Left ventricle myocardium inferior (tissue), 1 donor: Measurements from ENCODE around the gene GHRHR. TPM values are rescaled to one million over a fixed set of nuclear protein-coding genes. Genes with fewer than 3 reads are reported as not detected.

Experiments
- DNase-seq: peaks from one replicate; pipeline ENCODE4 v3.0.0-alpha.2; 2020
- H3K27ac ChIP-seq: fragments of 200-600 bp; replicated peaks from 2 replicates; pipeline ENCODE4 v1.8.0; 2021
- H3K27me3 ChIP-seq: fragments of 200-600 bp; 2 replicates; pipeline ENCODE4 v1.8.0; 2021; ENCODE audit warnings: low read depth
- H3K36me3 ChIP-seq: fragments of 200-600 bp; 2 replicates; pipeline ENCODE4 v1.8.0; 2021
- H3K4me1 ChIP-seq: fragments of 200-600 bp; 2 replicates; pipeline ENCODE4 v1.8.0; 2021
- H3K4me3 ChIP-seq: fragments of 200-600 bp; 2 replicates; pipeline ENCODE4 v1.8.0; 2021; ENCODE audit warnings: mild to moderate bottlenecking, moderate library complexity
- H3K9me3 ChIP-seq: fragments of 200-600 bp; replicated peaks from 2 replicates; pipeline ENCODE4 v1.8.0; 2021
- intact Hi-C: fragments of 100-400 bp; cut with micrococcal nuclease; formaldehyde crosslinking; loops from one replicate; pipeline ENCODE4 v1.11.0; 2022
- total RNA-seq: library from RNA; stranded (reverse); fragmentation: NEBNext Ultra II Directional; extraction: Animal tissue kit (Norgen Biotek cat#: 25700); gene quantifications from one replicate; pipeline ENCODE4 v1.2.1, GENCODE V29; 2021
- TF ChIP-seq, protein P1 (sequence below): fragments of 200-600 bp; IDR thresholded peaks from 2 replicates; pipeline ENCODE4 v1.8.0; 2021; ENCODE audit warnings: antibody characterized with exemption, mild to moderate bottlenecking, borderline replicate concordance
- donor health status: DM: no; HTN: yes; CAD: no; lungs with severe emphysema.

The GHRHR gene
- total RNA-seq, 1 donor from 2014 or later = not detected

DNA sequence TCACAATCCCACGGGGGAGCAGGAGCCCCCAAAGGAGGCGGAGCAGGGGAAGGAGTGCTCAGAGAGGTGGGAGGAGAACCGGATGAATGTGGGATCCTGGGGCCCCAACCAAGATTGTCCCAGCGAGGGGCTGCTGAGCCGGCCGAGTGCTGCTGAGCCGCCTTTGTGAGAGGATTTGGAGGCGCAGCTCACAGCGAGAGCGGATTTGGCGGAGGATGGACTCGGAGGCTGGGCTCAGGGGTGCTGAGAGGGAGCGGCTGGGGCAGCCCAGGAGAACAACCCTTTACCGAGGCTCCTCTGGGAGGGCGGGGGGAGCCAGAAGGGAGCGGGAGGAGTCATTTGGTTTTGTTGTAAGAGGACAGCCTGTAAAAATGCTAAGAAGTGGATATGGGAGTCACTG is 23.0 kb downstream of the GHRHR start:
- Histone ChIP-seq H3K27ac (no peak overlapping the region), H3K4me3 (no peak overlapping the region), H3K36me3 (no peaks in the 10 kb centered on the region), H3K27me3 (peaks cover 63% of the 10 kb centered on the region), H3K9me3 (no peaks in the 10 kb centered on the region), H3K4me1 (peaks cover 24% of the 10 kb centered on the region)
- TF ChIP-seq, protein P1, sequence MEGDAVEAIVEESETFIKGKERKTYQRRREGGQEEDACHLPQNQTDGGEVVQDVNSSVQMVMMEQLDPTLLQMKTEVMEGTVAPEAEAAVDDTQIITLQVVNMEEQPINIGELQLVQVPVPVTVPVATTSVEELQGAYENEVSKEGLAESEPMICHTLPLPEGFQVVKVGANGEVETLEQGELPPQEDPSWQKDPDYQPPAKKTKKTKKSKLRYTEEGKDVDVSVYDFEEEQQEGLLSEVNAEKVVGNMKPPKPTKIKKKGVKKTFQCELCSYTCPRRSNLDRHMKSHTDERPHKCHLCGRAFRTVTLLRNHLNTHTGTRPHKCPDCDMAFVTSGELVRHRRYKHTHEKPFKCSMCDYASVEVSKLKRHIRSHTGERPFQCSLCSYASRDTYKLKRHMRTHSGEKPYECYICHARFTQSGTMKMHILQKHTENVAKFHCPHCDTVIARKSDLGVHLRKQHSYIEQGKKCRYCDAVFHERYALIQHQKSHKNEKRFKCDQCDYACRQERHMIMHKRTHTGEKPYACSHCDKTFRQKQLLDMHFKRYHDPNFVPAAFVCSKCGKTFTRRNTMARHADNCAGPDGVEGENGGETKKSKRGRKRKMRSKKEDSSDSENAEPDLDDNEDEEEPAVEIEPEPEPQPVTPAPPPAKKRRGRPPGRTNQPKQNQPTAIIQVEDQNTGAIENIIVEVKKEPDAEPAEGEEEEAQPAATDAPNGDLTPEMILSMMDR = no peak
- intact Hi-C loops = loop anchor here (2.0 kb wide), 1 partner anchor 136 kb away; no protein-coding TSS in a partner anchor
- no peak for DNase-seq

DNA sequence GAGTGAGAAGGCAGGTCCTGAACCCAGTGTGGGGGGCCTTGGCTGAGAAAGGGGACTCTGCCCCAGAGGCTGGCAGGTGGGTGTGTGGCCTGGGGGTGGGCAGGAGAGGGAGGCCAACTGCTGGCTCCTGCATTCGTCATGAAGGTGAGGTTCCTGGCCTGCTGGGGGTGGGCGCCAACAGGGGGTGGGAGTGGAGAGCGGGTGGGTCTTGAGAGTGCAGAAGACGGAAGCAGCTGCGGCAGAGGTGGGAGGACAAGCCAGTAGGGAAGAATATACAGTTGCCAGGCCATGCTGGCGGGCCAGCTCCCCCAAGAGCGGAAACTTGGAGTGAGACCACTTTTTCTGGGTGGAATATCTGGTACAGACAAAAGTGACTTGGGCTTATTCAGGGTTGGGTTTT is 23.4 kb downstream of the GHRHR start:
- Histone ChIP-seq H3K27me3 (peaks cover 63% of the 10 kb centered on the region), H3K4me3 (no peak overlapping the region), H3K4me1 (peaks cover 24% of the 10 kb centered on the region), H3K27ac (no peak overlapping the region), H3K9me3 (no peaks in the 10 kb centered on the region), H3K36me3 (no peaks in the 10 kb centered on the region)
- TF ChIP-seq, protein P1 = no peak
- no peak for DNase-seq
- intact Hi-C loops = loop anchor here (2.0 kb wide), 1 partner anchor 136 kb away; no protein-coding TSS in a partner anchor

GRCh38 chr7:30987936-30988335 is 24.2 kb downstream of the GHRHR start:
- no peak for DNase-seq
- peak overlapping the region; percentile 60 for H3K27ac ChIP-seq

DNA sequence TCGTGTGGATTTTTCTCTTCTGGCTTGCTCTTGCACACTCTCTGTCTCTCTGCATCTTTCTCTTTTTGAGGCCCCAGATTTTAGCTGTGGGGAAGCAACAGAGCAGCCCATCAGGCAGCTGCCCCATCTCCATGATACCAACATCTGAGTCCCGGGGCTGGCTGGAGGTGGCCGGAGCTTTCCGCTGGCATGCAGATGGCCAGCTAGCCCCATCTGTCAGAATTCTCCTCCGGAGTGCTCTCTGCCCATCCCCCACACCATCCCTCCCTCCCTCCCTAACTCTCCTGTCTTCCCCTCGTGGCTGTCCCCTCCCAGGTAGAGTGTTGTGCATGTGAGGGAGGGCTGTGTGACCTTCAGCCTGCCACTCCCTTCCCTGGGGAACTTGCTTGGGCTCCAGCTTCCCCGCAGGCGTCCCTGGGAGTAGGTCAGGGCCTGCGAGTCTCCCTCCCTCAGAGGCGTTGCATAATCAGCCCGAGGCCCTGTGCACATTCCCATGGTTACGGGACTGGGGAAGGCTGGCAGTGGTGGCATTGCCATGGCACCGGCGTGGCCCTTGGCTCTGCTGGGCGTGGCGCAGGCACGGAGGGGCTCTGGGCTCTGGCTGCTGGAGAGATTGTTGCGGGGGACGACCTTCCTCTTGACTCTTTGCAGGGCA is 24.7 kb downstream of the GHRHR start:
- intact Hi-C loops = no loop called here
- H3K36me3 ChIP-seq = no peaks in the 10 kb centered on the region
- peaks cover 63% of the 10 kb centered on the region for H3K27me3 ChIP-seq
- no peak overlapping the region for H3K4me3 ChIP-seq
- TF ChIP-seq, protein P1 = no peak
- peaks cover 24% of the 10 kb centered on the region for H3K4me1 ChIP-seq
- H3K9me3 ChIP-seq = no peaks in the 10 kb centered on the region
- peak overlapping the region; percentile 60 for H3K27ac ChIP-seq
- DNase-seq = peak; percentile 56

More at GRCh38 chr7:30987936-30988335, 24.2 kb downstream of the GHRHR start:
- TF ChIP-seq, protein P1 = no peak
- intact Hi-C loops = loop anchor here (2.0 kb wide), 1 partner anchor 135 kb away; no protein-coding TSS in a partner anchor
- Histone ChIP-seq H3K27me3 (peaks cover 63% of the 10 kb centered on the region), H3K4me1 (peaks cover 24% of the 10 kb centered on the region), H3K4me3 (no peak overlapping the region), H3K36me3 (no peaks in the 10 kb centered on the region), H3K9me3 (no peaks in the 10 kb centered on the region)

DNA sequence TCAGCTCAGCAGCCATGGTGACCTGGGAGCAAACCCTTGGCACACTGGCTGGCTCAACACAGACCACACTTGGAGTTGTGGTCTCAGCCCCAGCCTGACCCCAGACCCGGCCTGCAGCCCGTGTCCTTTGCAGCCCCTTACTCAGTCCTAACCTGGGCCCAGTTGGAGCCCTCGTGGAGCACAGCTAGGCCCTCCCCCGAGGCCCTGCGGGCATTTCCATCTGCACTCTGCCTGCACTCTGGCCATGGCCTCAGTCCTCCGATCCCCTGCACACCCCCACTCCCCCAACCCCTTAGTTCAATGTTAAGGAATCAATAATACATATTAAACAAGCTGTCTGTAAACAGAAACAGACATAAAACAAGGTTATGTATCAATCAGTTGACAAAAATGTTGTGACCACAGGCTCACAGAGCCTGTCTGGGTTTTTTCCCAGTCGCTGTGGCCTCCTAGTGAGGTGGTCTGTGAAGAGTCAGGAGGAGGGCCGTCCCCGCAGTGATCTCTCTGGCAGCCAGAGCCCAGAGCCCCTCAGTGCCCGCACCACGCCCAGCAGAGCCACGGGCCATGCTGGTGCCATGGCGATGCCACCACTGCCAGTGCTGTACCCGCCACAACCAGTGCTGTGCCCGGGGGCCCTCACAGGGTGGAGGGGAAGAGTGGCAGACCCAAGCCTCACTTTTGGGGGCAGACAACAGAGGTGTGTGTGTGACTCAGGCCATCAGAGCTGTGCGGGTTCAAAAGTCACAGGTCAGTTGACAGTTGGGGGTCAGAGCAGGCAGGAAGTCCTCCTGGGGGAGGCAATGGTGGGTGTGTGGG is 25.5 kb downstream of the GHRHR start:
- TF ChIP-seq, protein P1 = no peak
- DNase-seq = no peak
- intact Hi-C loops = no loop called here
- Histone ChIP-seq H3K9me3 (no peaks in the 10 kb centered on the region), H3K27ac (peak overlapping the region; percentile 60), H3K27me3 (peaks cover 57% of the 10 kb centered on the region), H3K4me3 (no peak overlapping the region), H3K4me1 (peaks cover 18% of the 10 kb centered on the region), H3K36me3 (no peaks in the 10 kb centered on the region)
